OCI-LY3 (cell line): Measurements from ENCODE around the gene LUM.

Experiments used
- H2AFZ ChIP-seq: fragments of 200-600, 300-600 bp; shearing (Covaris generic); 2 replicates; pipeline ENCODE4 v1.6.0; 2014; ENCODE audit warnings: antibody characterized with exemption, low read depth, low read length
- H3K27ac ChIP-seq: fragments of 200-600, 300-600 bp; sonication (generic); 2 replicates; pipeline ENCODE4 v1.5.1; 2014; ENCODE audit warnings: mild to moderate bottlenecking, low read length, moderate library complexity, mixed read lengths
- H3K27me3 ChIP-seq: fragments of 200-600, 300-600 bp; sonication (generic); 2 replicates; pipeline ENCODE4 v1.6.1; 2014; ENCODE audit warnings: low read depth, low read length, mixed read lengths
- H3K36me3 ChIP-seq: fragments of 200-600, 300-600 bp; sonication (generic); replicated peaks from 2 replicates; pipeline ENCODE3; 2014; ENCODE audit warnings: low read depth, low read length, mixed read lengths
- H3K4me1 ChIP-seq: fragments of 300-600, 200-600 bp; sonication (generic); 2 replicates; pipeline ENCODE4 v1.6.1; 2014; ENCODE audit warnings: low read length, mixed read lengths
- H3K4me2 ChIP-seq: fragments of 200-600, 300-600 bp; sonication (generic); 2 replicates; pipeline ENCODE4 v1.6.1; 2014; ENCODE audit warnings: low read length, mixed read lengths
- H3K4me3 ChIP-seq: fragments of 300-600, 200-600 bp; sonication (generic); 2 replicates; pipeline ENCODE4 v1.5.1; 2014; ENCODE audit warnings: antibody characterized with exemption, mild to moderate bottlenecking, low read length, moderate library complexity
- H3K79me2 ChIP-seq: fragments of 300-600, 200-600 bp; shearing (Covaris generic); 2 replicates; pipeline ENCODE4 v1.6.1; 2014; ENCODE audit warnings: mild to moderate bottlenecking, low read length, mixed read lengths
- H3K9ac ChIP-seq: fragments of 300-600, 200-600 bp; shearing (Covaris generic); 2 replicates; pipeline ENCODE4 v1.6.0; 2014; ENCODE audit warnings: mild to moderate bottlenecking, low read length, moderate library complexity
- H3K9me3 ChIP-seq: fragments of 200-600, 300-600 bp; shearing (Covaris generic); 2 replicates; pipeline ENCODE4 v1.6.1; 2014; ENCODE audit warnings: low read length, mixed read lengths; ENCODE audit not compliant: insufficient read depth
- H4K20me1 ChIP-seq: fragments of 200-600, 300-600 bp; sonication (generic); 2 replicates; pipeline ENCODE4 v1.6.1; 2016; ENCODE audit warnings: low read length, mixed read lengths; ENCODE audit not compliant: insufficient read depth
- CTCF ChIP-seq: fragments of 200-600, 300-600 bp; sonication (generic); IDR thresholded peaks from 2 replicates; pipeline ENCODE4 v1.5.1; 2014; ENCODE audit warnings: antibody characterized with exemption, low read length, low read depth
- EZH2phosphoT487 ChIP-seq: fragments of 200-600 bp; shearing (Covaris generic); IDR thresholded peaks from 2 replicates; pipeline ENCODE4 v1.6.1; 2018; ENCODE audit warnings: antibody characterized with exemption, mixed run types, low read depth

The LUM gene

GRCh38 chr12:91077228-91077954, 33.9 kb downstream of the LUM start:
- Histone ChIP-seq H3K79me2 (no peaks in the 10 kb centered on the region), H3K27ac (no peak overlapping the region)

GRCh38 chr12:91074851-91075250, 36.4 kb downstream of the LUM start:
- H2AFZ ChIP-seq = no peak overlapping the region

More at GRCh38 chr12:91077228-91077954, 33.9 kb downstream of the LUM start:
- peak overlapping the region; percentile 8; the same call in 1 of the 2 replicates for H3K4me2 ChIP-seq
- no peaks in the 10 kb centered on the region for H3K36me3 ChIP-seq
- H4K20me1 ChIP-seq = no peaks in the 10 kb centered on the region
- peaks cover 10% of the 10 kb centered on the region for H3K4me1 ChIP-seq
- H2AFZ ChIP-seq = 0 out of 2 replicates have a peak overlapping the region, but pooled peaks have one; percentile 10
- H3K9ac ChIP-seq = no peak overlapping the region
- no peaks in the 10 kb centered on the region for H3K27me3 ChIP-seq
- H3K4me3 ChIP-seq = no peak overlapping the region
- no peaks in the 10 kb centered on the region for H3K9me3 ChIP-seq
- no peak for TF ChIP-seq CTCF
- no peak for TF ChIP-seq EZH2phosphoT487

GRCh38 chr12:91074154-91074709, 37.1 kb downstream of the LUM start:
- H3K36me3 ChIP-seq = no peaks in the 10 kb centered on the region
- H2AFZ ChIP-seq = no peak overlapping the region
- H3K4me3 ChIP-seq = no peak overlapping the region
- H3K9ac ChIP-seq = no peak overlapping the region
- no peaks in the 10 kb centered on the region for H3K79me2 ChIP-seq
- no peaks in the 10 kb centered on the region for H3K27me3 ChIP-seq
- no peak overlapping the region for H3K4me2 ChIP-seq
- H3K4me1 ChIP-seq = peaks cover 10% of the 10 kb centered on the region
- H3K27ac ChIP-seq = no peak overlapping the region
- no peak for TF ChIP-seq EZH2phosphoT487
- TF ChIP-seq CTCF = no peak
- H4K20me1 ChIP-seq = no peaks in the 10 kb centered on the region
- no peaks in the 10 kb centered on the region for H3K9me3 ChIP-seq

More at GRCh38 chr12:91074851-91075250, 36.4 kb downstream of the LUM start:
- H3K36me3 ChIP-seq = no peaks in the 10 kb centered on the region
- TF ChIP-seq CTCF (no peak), EZH2phosphoT487 (no peak)
- H3K4me3 ChIP-seq = no peak overlapping the region
- H3K79me2 ChIP-seq = no peaks in the 10 kb centered on the region
- no peak overlapping the region for H3K4me2 ChIP-seq
- no peak overlapping the region for H3K9ac ChIP-seq
- no peaks in the 10 kb centered on the region for H3K27me3 ChIP-seq
- peaks cover 10% of the 10 kb centered on the region for H3K4me1 ChIP-seq
- no peaks in the 10 kb centered on the region for H4K20me1 ChIP-seq
- H3K9me3 ChIP-seq = no peaks in the 10 kb centered on the region
- no peak overlapping the region for H3K27ac ChIP-seq

- no peak overlapping the region for H3K4me2 ChIP-seq
- no peak overlapping the region for H3K4me3 ChIP-seq
- peaks cover 10% of the 10 kb centered on the region for H3K4me1 ChIP-seq
- TF ChIP-seq EZH2phosphoT487 = no peak
- no peak for TF ChIP-seq CTCF
- H3K36me3 ChIP-seq = no peaks in the 10 kb centered on the region
- H3K9me3 ChIP-seq = no peaks in the 10 kb centered on the region
- no peaks in the 10 kb centered on the region for H3K79me2 ChIP-seq
- no peaks in the 10 kb centered on the region for H4K20me1 ChIP-seq
- no peak overlapping the region for H2AFZ ChIP-seq
- no peak overlapping the region for H3K9ac ChIP-seq
- H3K27me3 ChIP-seq = no peaks in the 10 kb centered on the region
- H3K27ac ChIP-seq = no peak overlapping the region
Measured at GRCh38 chr12:91073426-91073825, 37.9 kb downstream of the LUM start.
